Measurements from ENCODE around the gene BOLA3. TPM values are rescaled to one million over a fixed set of nuclear protein-coding genes. Genes with fewer than 3 reads are reported as not detected.
"Not testable (repeated sequence)": the region's sequence is repeated elsewhere in the genome, so short reads cannot be mapped to it uniquely, and the experiment has no call there.

The BOLA3 gene
- total RNA-seq = 10 to 100 TPM; 46.5 to 55.4 TPM

GRCh38 chr2:74147727-74148456 is at the start of gene BOLA3:
Gene BOLA3, minus strand, starts transcription at chr2:74147912. Its CDS starts 38 bp downstream, at chr2:74147874.
- peaks cover 12% of the 10 kb centered on the region for H3K4me1 Mint-ChIP-seq
- no peaks in the 10 kb centered on the region for H3K27me3 Mint-ChIP-seq
- H3K9me3 Mint-ChIP-seq = no peaks in the 10 kb centered on the region
- peak; percentile 88 for DNase-seq
- ChIA-PET POLR2A (interaction anchor here (0.5 to 7.4 kb wide), 18 partner anchors 14 to 324 kb away, joined by 3 to 47 read pairs (median 6); partner anchors contain the start of genes MOB1A, MTHFD2 and STAMBP), CTCF (interaction anchor here (0.5 to 6.7 kb wide), 35 partner anchors 8 to 411 kb away, joined by 3 to 127 read pairs (median 4); partner anchors contain the start of genes MOB1A, MTHFD2, STAMBP and TPRKB)
- H3K36me3 Mint-ChIP-seq (ENCODE audit: low read depth) = peaks cover 18% of the 10 kb centered on the region
- no peak within 1 kb of the TSS for H3K4me3 Mint-ChIP-seq
- H3K27ac Mint-ChIP-seq = no peak within 1 kb of the TSS

GRCh38 chr2:74197049-74197448 is 49.3 kb upstream of the BOLA3 start:
- ChIA-PET CTCF (interaction anchor here (1.1 to 7.2 kb wide), 3 partner anchors 9 to 53 kb away, joined by 3 to 100 read pairs (median 5); partner anchors contain the start of gene MOB1A), POLR2A (interaction anchor here (0.5 to 11.4 kb wide), 5 partner anchors 8 to 194 kb away, joined by 3 to 262 read pairs (median 7); partner anchors contain the start of genes BOLA3 and MOB1A)
- H3K27ac Mint-ChIP-seq = peak overlapping the region; percentile 54

GRCh38 chr2:74194799-74195198 is 47.1 kb upstream of the BOLA3 start:
- Mint-ChIP-seq H3K27me3 (peaks cover 10% of the 10 kb centered on the region), H3K27ac (no peak overlapping the region), H3K9me3 (no peaks in the 10 kb centered on the region), H3K4me1 (peaks cover 25% of the 10 kb centered on the region), H3K4me3 (no peak overlapping the region), H3K36me3 (ENCODE audit: low read depth) (peaks cover 12% of the 10 kb centered on the region)
- POLR2A ChIA-PET = interaction anchor here (11.4 kb wide), 1 partner anchor 13 kb away, joined by 262 read pairs; the partner anchor contains the start of gene MOB1A
- CTCF ChIA-PET = no interaction called here
- no peak for DNase-seq

More at GRCh38 chr2:74197049-74197448, 49.3 kb upstream of the BOLA3 start:
- peaks cover 6% of the 10 kb centered on the region for H3K27me3 Mint-ChIP-seq
- H3K4me1 Mint-ChIP-seq = peaks cover 38% of the 10 kb centered on the region
- H3K4me3 Mint-ChIP-seq = no peak overlapping the region
- no peak for DNase-seq
- no peaks in the 10 kb centered on the region for H3K9me3 Mint-ChIP-seq
- peaks cover 31% of the 10 kb centered on the region for H3K36me3 Mint-ChIP-seq (ENCODE audit: low read depth)

- ChIA-PET POLR2A (interaction anchor here (0.8 to 11.4 kb wide), 5 partner anchors 10 to 71 kb away, joined by 3 to 262 read pairs (median 4); partner anchors contain the start of genes BOLA3 and MOB1A), CTCF (interaction anchor here (1.1 to 2.3 kb wide), 2 partner anchors 12 to 38 kb away, joined by 3 to 22 read pairs; partner anchors contain the start of gene MOB1A)
- Mint-ChIP-seq H3K4me1 (peaks cover 10% of the 10 kb centered on the region), H3K36me3 (ENCODE audit: low read depth) (no peaks in the 10 kb centered on the region), H3K27me3 (peaks cover 10% of the 10 kb centered on the region), H3K4me3 (no peak overlapping the region), H3K27ac (no peak overlapping the region), H3K9me3 (no peaks in the 10 kb centered on the region)
- no peak for DNase-seq
Measured at GRCh38 chr2:74191596-74192380, 44.1 kb upstream of the BOLA3 start.

GRCh38 chr2:74188696-74189095 is 41.0 kb upstream of the BOLA3 start:
- CTCF ChIA-PET = no interaction called here
- no peak overlapping the region for H3K27ac Mint-ChIP-seq
- H3K36me3 Mint-ChIP-seq (ENCODE audit: low read depth) = no peaks in the 10 kb centered on the region
- H3K4me1 Mint-ChIP-seq = peaks cover 25% of the 10 kb centered on the region
- H3K9me3 Mint-ChIP-seq = no peaks in the 10 kb centered on the region
- POLR2A ChIA-PET = interaction anchor here (1.5 to 2.0 kb wide), 3 partner anchors 10 kb away, joined by 9 to 10 read pairs (median 9); partner anchors contain the start of genes MOB1A and MTHFD2
- no peak overlapping the region for H3K4me3 Mint-ChIP-seq
- H3K27me3 Mint-ChIP-seq = peaks cover 10% of the 10 kb centered on the region
- DNase-seq = no peak

GRCh38 chr2:74188018-74188601 is 40.4 kb upstream of the BOLA3 start:
- Mint-ChIP-seq H3K36me3 (ENCODE audit: low read depth) (no peaks in the 10 kb centered on the region), H3K4me3 (no peak overlapping the region), H3K9me3 (no peaks in the 10 kb centered on the region), H3K27me3 (peaks cover 10% of the 10 kb centered on the region), H3K27ac (no peak overlapping the region), H3K4me1 (peaks cover 25% of the 10 kb centered on the region)
- ChIA-PET POLR2A (interaction anchor here (1.5 to 1.9 kb wide), 2 partner anchors 10 kb away, joined by 6 to 9 read pairs; partner anchors contain the start of genes MOB1A and MTHFD2), CTCF (interaction anchor here (1.1 kb wide), 1 partner anchor 11 kb away, joined by 3 read pairs; no protein-coding TSS in a partner anchor)
- DNase-seq = no peak

- DNase-seq; H3K27ac Mint-ChIP-seq; H3K27me3 Mint-ChIP-seq; H3K9me3 Mint-ChIP-seq; H3K4me3 Mint-ChIP-seq; H3K36me3 Mint-ChIP-seq (ENCODE audit: low read depth); CTCF ChIA-PET: not testable (repeated sequence)
- H3K4me1 Mint-ChIP-seq = peaks cover 29% of the 10 kb centered on the region
- POLR2A ChIA-PET = interaction anchor here (1.5 to 10.8 kb wide), 3 partner anchors 9 to 12 kb away, joined by 6 to 262 read pairs (median 9); partner anchors contain the start of genes MOB1A and MTHFD2
Measured at GRCh38 chr2:74186706-74187105, 39.0 kb upstream of the BOLA3 start.

GRCh38 chr2:74186038-74186437 is 38.3 kb upstream of the BOLA3 start:
- Mint-ChIP-seq H3K36me3 (ENCODE audit: low read depth) (no peaks in the 10 kb centered on the region), H3K27ac (peak overlapping the region; percentile 59), H3K4me3 (no peak overlapping the region), H3K4me1 (peaks cover 33% of the 10 kb centered on the region), H3K27me3 (peaks cover 3% of the 10 kb centered on the region), H3K9me3 (no peaks in the 10 kb centered on the region)
- DNase-seq = peak; percentile 58
- POLR2A ChIA-PET = interaction anchor here (10.8 kb wide), 1 partner anchor 11 kb away, joined by 262 read pairs; the partner anchor contains the start of gene MTHFD2
- CTCF ChIA-PET = interaction anchor here (2.0 kb wide), 1 partner anchor 362 kb away, joined by 5 read pairs; no protein-coding TSS in a partner anchor

GRCh38 chr2:74183878-74184277 is 36.2 kb upstream of the BOLA3 start:
- H3K9me3 Mint-ChIP-seq = no peaks in the 10 kb centered on the region
- POLR2A ChIA-PET = interaction anchor here (10.8 kb wide), 1 partner anchor 13 kb away, joined by 262 read pairs; the partner anchor contains the start of gene MTHFD2
- no peaks in the 10 kb centered on the region for H3K27me3 Mint-ChIP-seq
- H3K4me3 Mint-ChIP-seq = no peak overlapping the region
- CTCF ChIA-PET = interaction anchor here (7.2 kb wide), 1 partner anchor 15 kb away, joined by 100 read pairs; the partner anchor contains the start of gene MTHFD2
- no peak overlapping the region for H3K27ac Mint-ChIP-seq
- no peak for DNase-seq
- H3K36me3 Mint-ChIP-seq (ENCODE audit: low read depth) = no peaks in the 10 kb centered on the region
- peaks cover 31% of the 10 kb centered on the region for H3K4me1 Mint-ChIP-seq

GRCh38 chr2:74181739-74182138 is 34.0 kb upstream of the BOLA3 start:
- no peak for DNase-seq
- Mint-ChIP-seq H3K9me3 (no peaks in the 10 kb centered on the region), H3K27me3 (no peaks in the 10 kb centered on the region), H3K4me3 (no peak overlapping the region), H3K27ac (peak overlapping the region; percentile 63), H3K4me1 (peaks cover 37% of the 10 kb centered on the region), H3K36me3 (ENCODE audit: low read depth) (peaks cover 6% of the 10 kb centered on the region)
- CTCF ChIA-PET = interaction anchor here (1.0 to 7.2 kb wide), 3 partner anchors 17 to 353 kb away, joined by 3 to 100 read pairs (median 3); partner anchors contain the start of genes MTHFD2 and STAMBP
- POLR2A ChIA-PET = interaction anchor here (0.6 to 10.8 kb wide), 3 partner anchors 15 to 275 kb away, joined by 3 to 262 read pairs (median 125); partner anchors contain the start of gene MTHFD2

- POLR2A ChIA-PET = interaction anchor here (0.6 to 10.8 kb wide), 34 partner anchors 9 to 781 kb away, joined by 3 to 262 read pairs (median 6); partner anchors contain the start of genes BOLA3, CCDC142, DGUOK and MRPL53
- Mint-ChIP-seq H3K4me3 (peak overlapping the region; percentile 87), H3K27ac (peak overlapping the region; percentile 89), H3K36me3 (ENCODE audit: low read depth) (peaks cover 23% of the 10 kb centered on the region), H3K9me3 (no peaks in the 10 kb centered on the region), H3K27me3 (no peaks in the 10 kb centered on the region), H3K4me1 (peaks cover 45% of the 10 kb centered on the region)
- CTCF ChIA-PET = interaction anchor here (0.6 to 7.2 kb wide), 27 partner anchors 10 to 400 kb away, joined by 3 to 100 read pairs (median 6); partner anchors contain the start of genes BOLA3, DUSP11, MTHFD2 and STAMBP
- DNase-seq = no peak
Measured at GRCh38 chr2:74179063-74179865, 31.6 kb upstream of the BOLA3 start.
